Measurements from ENCODE around the gene KLC1. TPM values are rescaled to one million over a fixed set of nuclear protein-coding genes. Genes with fewer than 3 reads are reported as not detected.

The KLC1 gene
- total and polyA plus RNA-seq, 2 of the 8 experiments (the other 6 are each of a cell fraction or from before 2014, with no cell fraction given): 84.6 to 134 TPM

DNA sequence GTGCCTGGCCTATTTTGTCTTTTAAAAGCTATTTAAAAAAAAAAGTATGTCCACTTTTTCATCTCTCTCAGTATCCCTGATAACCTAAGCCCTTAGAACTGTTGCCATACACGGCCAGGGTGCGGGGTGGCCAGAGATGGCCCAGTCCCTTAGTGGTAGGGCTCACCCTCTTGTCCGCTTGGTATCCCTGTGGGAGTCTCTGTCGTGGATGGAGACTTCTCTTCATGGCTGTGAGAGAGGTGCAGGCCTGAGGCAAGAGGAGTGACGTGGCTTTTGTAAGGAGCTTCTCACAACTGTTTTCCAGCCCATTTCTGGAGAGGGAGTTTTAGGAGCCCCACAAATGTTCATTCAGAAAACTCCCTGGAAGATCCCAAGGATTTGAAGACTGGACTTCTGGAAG lies 59.4 kb downstream of the KLC1 start:
- Histone ChIP-seq H4K8ac (ENCODE audit: extremely low read depth, insufficient read depth, low read length) (no peak overlapping the region), H4K5ac (ENCODE audit: insufficient read length, low read depth, low read length) (no peak overlapping the region), H3K36me3 (ENCODE audit: control insufficient read depth in 2 of 4, insufficient read depth in 4 of 4, low read length in 3 of 4) (peaks cover 9 to 58% (median 16%) of the 10 kb centered on the region in 4 experiments; a peak in 6 of 8 replicates), H3K4ac (replicated peaks; ENCODE audit: insufficient read length, low read depth, low read length) (no peak overlapping the region), H2AK5ac (ENCODE audit: low read depth, low read length) (no peak overlapping the region), H3K4me2 (ENCODE audit: insufficient read depth in 1 of 2, low read depth in 2 of 2, low read length in 2 of 2) (no peak overlapping the region), H2BK120ac (replicated peaks; ENCODE audit: low read depth, low read length) (no peak overlapping the region), H4K20me1 (replicated peaks in 1 of 2; ENCODE audit: control insufficient read depth in 1 of 2, insufficient read depth in 2 of 2, low read length in 2 of 2) (peaks cover 8 to 19% of the 10 kb centered on the region in 2 experiments), H3K23ac (ENCODE audit: insufficient read length) (no peak overlapping the region), H3K79me2 (ENCODE audit: control insufficient read depth in 1 of 2, insufficient read depth in 2 of 2, low read length in 2 of 2) (peaks cover 0 to 3% of the 10 kb centered on the region in 2 experiments; a peak in 1 of 4 replicates), H2BK15ac (ENCODE audit: low read length) (no peak overlapping the region), H3K27ac (ENCODE audit: low read depth, low read length) (no peak overlapping the region), H3K23me2 (ENCODE audit: low read depth, low read length) (no peaks in the 10 kb centered on the region), H2AFZ (ENCODE audit: low read length) (no peak overlapping the region), H3K27me3 (replicated peaks in 1 of 4; ENCODE audit: control insufficient read depth in 3 of 4, extremely low read depth in 1 of 4, insufficient read depth in 3 of 4, low read length in 3 of 4) (no peaks in the 10 kb centered on the region), H2BK12ac (ENCODE audit: low read depth, low read length) (no peak overlapping the region), H2BK20ac (ENCODE audit: low read length) (no peak overlapping the region), H2BK5ac (ENCODE audit: low read depth, low read length) (no peak overlapping the region), H3K18ac (ENCODE audit: extremely low read depth, low read length) (no peak overlapping the region), H3K4me3 (ENCODE audit: extremely low read depth in 1 of 4, insufficient read depth in 2 of 4, low read depth in 3 of 4, low read length in 4 of 4) (no peak overlapping the region), H3K9me3 (ENCODE audit: insufficient read depth in 2 of 2, low read depth in 1 of 2, low read length in 1 of 2) (no peaks in the 10 kb centered on the region), H3K56ac (replicated peaks; ENCODE audit: insufficient read length, low read depth, low read length) (no peak overlapping the region), H3K14ac (ENCODE audit: insufficient read length) (no peak overlapping the region), H4K91ac (replicated peaks; ENCODE audit: insufficient read length, low read length) (no peak overlapping the region), H3K4me1 (replicated peaks in 1 of 4; ENCODE audit: control insufficient read depth in 3 of 4, insufficient read depth in 4 of 4, low read length in 3 of 4) (peaks cover 0 to 3% (median 0%) of the 10 kb centered on the region in 4 experiments; a peak in 1 of 7 replicates), H3K9ac (replicated peaks in 1 of 4; ENCODE audit: extremely low read depth in 1 of 4, low read depth in 3 of 4, low read length in 3 of 4) (no peak overlapping the region), H3K79me1 (ENCODE audit: low read depth, low read length) (peaks cover 8% of the 10 kb centered on the region)
- CTCF ChIA-PET (ENCODE audit: partially characterized antibody): interaction anchor here (1.8 kb wide), 1 partner anchor 9 kb away, joined by 8 read pairs; no protein-coding TSS in a partner anchor
- POLR2A ChIA-PET (ENCODE audit: partially characterized antibody): interaction anchor here (0.7 kb wide), 1 partner anchor 12 kb away, joined by 3 read pairs; no protein-coding TSS in a partner anchor
- FAIRE-seq (no peak), DNase-seq (ENCODE audit: low read depth in 1 of 2, low spot score in 2 of 2) (no peak)
- 98% methylated on average over 5 of the region's 5 CpGs; no CpG with 5 or more reads in 1 of the 2 experiments for WGBS, 2 experiments (ENCODE audit: extremely low coverage in 1 of 2, insufficient coverage in 1 of 2, insufficient read length in 1 of 2, insufficient replicate concordance in 2 of 2, low coverage in 1 of 2, low lambda C conversion rate in 2 of 2, missing lambda C conversion rate in 1 of 2)
- TF ChIP-seq SAP30 (IDR thresholded peaks at IDR 0.05; ENCODE audit: insufficient read depth, insufficient replicate concordance, low read length) (no peak), CBX8 (IDR thresholded peaks at IDR 0.05; ENCODE audit: borderline replicate concordance, low read depth, low read length) (no peak), POLR2A (IDR thresholded peaks at IDR 0.05; ENCODE audit: control extremely low read depth in 1 of 2, low read depth in 2 of 2, low read length in 2 of 2) (no peak), HDAC2 (IDR thresholded peaks at IDR 0.05; ENCODE audit: borderline replicate concordance in 1 of 2, low read depth in 2 of 2, low read length in 2 of 2) (no peak)
